GM18507 (cell line): ENCODE measurements around the gene MNAT1.
A peak's percentile ranks its signal among the peaks of the same experiment; 100 is the strongest.
"Not testable (repeated sequence)": the region's sequence is repeated elsewhere in the genome, so short reads cannot be mapped to it uniquely, and the experiment has no call there.

Experiments used
- DNase-seq: peaks from one replicate; pipeline ENCODE4 v3.0.0; 2011; ENCODE audit warnings: low read depth; ENCODE audit not compliant: insufficient read length; ENCODE audit errors: extremely low spot score
- FAIRE-seq: peaks from 2 replicates; lab custom pipeline; 2011; peaks lifted over from hg19 to GRCh38; lab: Jason Lieb, UNC

MNAT1 gene

DNA sequence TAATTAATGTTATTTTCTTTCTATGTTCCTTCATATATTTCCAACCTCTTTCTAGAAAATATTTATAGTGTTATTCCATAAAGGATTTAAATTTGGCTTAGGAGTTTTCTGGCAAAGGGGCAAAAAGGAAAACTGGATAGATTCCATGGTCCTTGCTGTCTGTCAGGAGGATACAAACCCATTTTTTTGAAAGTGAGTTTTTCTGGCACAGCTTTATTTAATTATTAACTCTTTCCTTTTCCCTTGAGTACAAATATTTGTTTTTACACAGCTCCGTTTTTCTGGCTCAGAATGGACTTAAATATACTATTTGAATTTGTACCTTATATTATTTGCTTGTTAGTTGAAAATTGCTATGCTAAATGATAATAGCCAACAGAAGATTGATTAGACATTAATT, 56.3 kb downstream of the MNAT1 start:
- no peak for DNase-seq
- no peak for FAIRE-seq

GRCh38 chr14:60796434-60796833, 61.9 kb downstream of the MNAT1 start:
- FAIRE-seq: no peak
- DNase-seq: no peak

DNA sequence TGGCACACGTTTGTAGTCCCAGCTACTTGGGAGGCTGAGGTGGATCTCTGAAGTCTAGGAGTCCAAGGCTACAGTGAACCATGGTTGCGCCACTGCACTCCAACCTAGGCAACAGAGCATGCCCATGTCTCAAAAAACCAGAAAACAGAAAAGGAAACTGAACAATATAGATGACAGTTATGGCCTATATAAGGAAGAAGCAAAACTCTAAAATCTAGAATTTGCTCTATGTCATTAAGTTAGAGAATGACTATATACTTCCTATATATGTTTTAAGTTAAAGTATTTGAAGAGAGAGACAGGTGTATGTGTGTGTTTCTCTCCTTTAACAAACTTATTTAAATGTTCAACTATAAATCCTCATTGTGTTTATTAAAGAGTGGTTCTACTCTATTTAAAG, 65.8 kb downstream of the MNAT1 start:
- FAIRE-seq (no peak), DNase-seq (no peak)

GRCh38 chr14:60803871-60804270, 69.3 kb downstream of the MNAT1 start:
- peak; percentile 52 for FAIRE-seq

DNA sequence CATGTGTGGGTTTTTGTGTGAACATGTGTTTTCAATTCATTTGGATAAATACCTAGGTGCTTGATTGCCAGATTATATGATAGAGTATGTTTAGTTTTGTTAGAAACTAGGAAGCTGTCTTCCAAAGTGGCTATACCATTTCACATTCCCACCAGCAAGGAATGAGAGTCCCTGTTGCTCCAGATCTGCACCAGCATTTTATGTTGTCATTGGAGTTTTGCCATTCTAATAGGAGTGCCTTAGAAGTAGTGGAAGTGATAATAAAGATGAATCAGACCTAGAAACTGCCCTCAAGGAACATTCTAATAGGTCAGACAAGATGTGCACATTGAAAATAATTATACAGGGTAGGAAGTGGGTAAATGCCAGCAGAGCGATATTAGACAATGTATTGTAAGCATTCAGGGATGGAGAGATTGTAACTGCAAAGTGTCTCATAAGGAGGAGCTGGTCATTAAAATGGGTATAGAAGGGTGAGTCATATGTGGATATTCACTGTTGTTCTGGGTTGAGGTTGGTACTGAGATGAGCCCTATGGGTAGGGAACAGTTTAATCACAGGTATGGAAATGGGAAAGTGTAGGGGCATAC, 71.4 kb downstream of the MNAT1 start:
- DNase-seq (no peak), FAIRE-seq (no peak)

More at GRCh38 chr14:60803871-60804270, 69.3 kb downstream of the MNAT1 start:
- DNase-seq: no peak

DNA sequence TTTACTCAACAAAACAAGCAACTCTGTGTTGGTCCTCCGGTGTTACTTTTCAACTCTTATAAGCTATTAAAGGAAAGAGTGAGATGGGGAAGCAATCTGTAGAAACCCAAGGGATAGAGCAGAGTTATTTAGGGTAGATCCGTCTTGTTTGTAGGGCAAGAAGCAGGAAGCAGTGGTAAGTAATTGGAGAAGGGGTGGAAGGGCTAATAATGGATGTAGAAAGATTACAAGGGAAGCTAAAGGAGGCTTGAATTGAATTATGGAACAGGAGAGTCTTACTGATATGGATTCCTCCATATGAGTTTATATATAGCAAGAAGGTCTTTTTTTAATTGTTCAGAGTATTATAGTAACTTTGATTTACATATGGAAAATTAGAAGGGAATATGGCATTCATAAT, 72.7 kb downstream of the MNAT1 start:
- DNase-seq: no peak
- FAIRE-seq: peak; percentile 35

- DNase-seq (no peak), FAIRE-seq (no peak)
These were observed 73.4 kb downstream of the MNAT1 start for GRCh38 chr14:60807971-60808370.

- FAIRE-seq (no peak), DNase-seq (no peak)
These were observed 78.4 kb downstream of the MNAT1 start for GRCh38 chr14:60812987-60813386.

DNA sequence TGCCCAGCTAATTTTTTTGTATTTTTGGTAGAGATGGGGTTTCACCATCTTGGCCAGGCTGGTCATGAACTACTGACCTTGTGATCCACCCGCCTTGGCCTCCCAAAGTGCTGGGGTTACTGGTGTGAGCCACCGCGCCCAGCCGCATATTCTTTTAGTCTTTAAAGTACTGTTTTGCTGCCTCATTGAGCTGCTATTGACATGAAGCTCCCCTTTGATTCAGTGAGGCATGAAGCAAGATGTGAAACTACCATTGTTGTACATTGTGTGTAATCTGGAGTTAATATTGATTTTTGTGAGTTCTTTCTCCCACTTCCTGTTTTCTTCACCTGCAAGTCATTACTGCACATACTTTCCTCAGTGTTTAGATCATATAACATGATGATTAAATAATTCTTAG, 80.8 kb downstream of the MNAT1 start:
- DNase-seq (peak; percentile 23), FAIRE-seq (peak; percentile 76)

DNA sequence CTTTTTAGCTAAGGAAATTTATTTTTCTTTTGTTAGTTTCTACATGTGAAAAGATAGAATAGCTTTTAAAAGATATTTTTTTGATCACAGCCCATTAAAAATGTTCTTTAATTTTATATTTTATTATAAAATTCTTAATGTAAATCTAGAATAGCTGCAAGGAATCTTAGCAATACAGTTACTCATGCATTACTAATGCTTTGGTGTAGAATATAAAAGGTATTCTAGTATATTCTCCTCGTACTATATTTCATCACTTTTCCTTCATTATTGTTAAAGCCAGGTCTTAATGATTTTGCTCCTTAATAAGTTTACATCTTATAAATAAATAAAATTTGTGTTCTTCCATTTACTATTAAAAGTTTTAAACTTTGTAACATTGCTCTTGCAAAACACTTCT, 82.6 kb downstream of the MNAT1 start:
- DNase-seq (no peak), FAIRE-seq (no peak)

- DNase-seq (no peak), FAIRE-seq (no peak)
These were observed 85.0 kb downstream of the MNAT1 start for GRCh38 chr14:60819575-60819974.

DNA sequence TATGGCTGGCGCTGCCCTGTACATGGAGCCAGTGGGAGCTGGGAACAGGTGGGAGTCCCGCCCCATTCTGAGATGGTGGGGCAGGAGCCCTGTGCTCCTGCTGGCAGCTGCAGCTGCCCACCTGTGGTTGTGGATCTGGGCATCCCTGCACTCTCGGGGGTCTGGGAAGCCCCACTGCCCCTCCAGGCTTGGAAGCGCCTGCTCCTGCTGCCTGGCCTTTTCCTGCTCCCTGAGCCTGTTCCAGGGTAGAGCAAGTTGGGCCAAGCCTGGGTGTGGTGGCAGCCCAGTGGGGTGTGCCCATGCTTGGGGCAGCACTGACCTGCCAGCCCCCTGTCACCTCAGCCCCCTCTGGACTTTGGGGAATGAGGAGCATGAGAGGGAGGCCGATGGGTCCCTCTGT, 104.0 kb downstream of the MNAT1 start:
- DNase-seq (no peak), FAIRE-seq (no peak)

DNA sequence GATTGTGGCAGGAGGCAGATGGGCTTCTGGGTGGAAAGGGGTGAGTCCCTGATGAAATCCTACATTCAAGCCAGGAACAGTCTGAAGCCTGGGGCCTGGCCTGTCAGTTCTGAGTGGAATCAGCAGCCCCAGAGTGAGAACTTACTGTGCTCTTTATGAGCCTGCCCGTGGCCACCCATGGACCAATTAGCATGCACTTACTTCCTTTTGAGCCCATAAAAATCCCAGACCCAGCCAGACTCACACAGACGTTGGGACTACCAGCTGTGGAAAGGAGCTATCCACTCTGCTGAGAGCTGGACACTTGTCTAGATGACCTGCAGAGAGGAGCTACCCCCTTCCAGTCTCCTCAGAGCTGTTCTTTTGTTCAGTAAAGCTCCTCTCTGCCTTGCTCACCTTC, 104.5 kb downstream of the MNAT1 start:
- DNase-seq: no peak
- no peak for FAIRE-seq

GRCh38 chr14:60839657-60840056, 105.1 kb downstream of the MNAT1 start:
- no peak for DNase-seq
- no peak for FAIRE-seq

GRCh38 chr14:60840313-60840712, 105.8 kb downstream of the MNAT1 start:
- no peak for DNase-seq
- no peak for FAIRE-seq

GRCh38 chr14:60845523-60845922, 111.0 kb downstream of the MNAT1 start:
- peak; percentile 8 for DNase-seq
- FAIRE-seq: peak; percentile 70

DNA sequence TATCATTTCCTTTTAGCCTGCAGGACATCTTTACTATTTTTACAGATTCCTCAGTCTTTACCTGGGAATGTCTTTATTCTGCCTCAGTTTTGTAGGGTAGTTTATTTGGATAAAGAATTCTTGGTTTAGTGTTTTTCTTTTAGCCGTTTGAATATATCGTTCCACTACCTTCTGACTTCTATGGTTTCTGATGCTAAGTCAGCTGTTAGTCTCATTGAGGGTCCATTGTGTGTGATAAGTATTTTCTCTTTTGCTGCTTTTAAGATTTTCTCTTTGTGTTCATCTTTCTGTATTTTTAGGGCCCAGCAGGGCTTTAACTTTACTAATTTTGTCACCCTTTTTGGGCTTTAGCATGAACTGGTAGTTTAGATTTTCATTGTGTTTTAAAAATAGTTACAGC, 113.5 kb downstream of the MNAT1 start:
- DNase-seq (no peak), FAIRE-seq (no peak)

GRCh38 chr14:60851692-60852091, 117.1 kb downstream of the MNAT1 start:
- not testable (repeated sequence) for DNase-seq, FAIRE-seq

- no peak for FAIRE-seq
- no peak for DNase-seq
These were observed 121.5 kb downstream of the MNAT1 start for GRCh38 chr14:60856111-60856510.

- DNase-seq (no peak), FAIRE-seq (no peak)
These were observed 125.0 kb downstream of the MNAT1 start for GRCh38 chr14:60859525-60859924.

GRCh38 chr14:60861545-60862140, 127.1 kb downstream of the MNAT1 start:
- DNase-seq (no peak), FAIRE-seq (no peak)

- no peak for DNase-seq
- FAIRE-seq: no peak
These were observed 127.7 kb downstream of the MNAT1 start for GRCh38 chr14:60862283-60862682.
